Smooth muscle cell (in vitro differentiated cells): ENCODE data around the gene ANKS6. TPM values are rescaled to one million over a fixed set of nuclear protein-coding genes. Genes with fewer than 3 reads are reported as not detected.

Source experiments
- DNase-seq: peaks from one replicate; lab custom pipeline; 2025; ENCODE audit not compliant: unreplicated experiment; lab: John Stamatoyannopoulos, UW
- H2AFZ ChIP-seq: fragments of 200-600 bp; sonication (generic); 2 replicates; pipeline ENCODE4 v1.6.0; 2016; ENCODE audit warnings: antibody characterized with exemption, low read depth, mild to moderate bottlenecking
- H3F3A ChIP-seq: fragments of 200-600 bp; sonication (generic); 2 replicates; pipeline ENCODE4 v1.6.0; 2017; ENCODE audit warnings: antibody characterized with exemption, low read depth
- H3K27ac ChIP-seq: fragments of 200-600 bp; sonication (generic); 2 replicates; pipeline ENCODE4 v1.5.1; 2016; ENCODE audit warnings: low read depth, mild to moderate bottlenecking
- H3K27me3 ChIP-seq: fragments of 200-600 bp; sonication (generic); 2 replicates; pipeline ENCODE4 v1.6.1; 2016; ENCODE audit warnings: low read depth, mild to moderate bottlenecking
- H3K36me3 ChIP-seq: fragments of 200-600 bp; sonication (generic); 2 replicates; pipeline ENCODE4 v1.5.1; 2016; ENCODE audit warnings: low read depth
- H3K4me1 ChIP-seq: fragments of 200-600 bp; sonication (generic); 2 replicates; pipeline ENCODE4 v1.5.1; 2016; ENCODE audit warnings: low read depth
- H3K4me2 ChIP-seq: fragments of 200-600 bp; sonication (generic); 2 replicates; pipeline ENCODE4 v1.6.0; 2016; ENCODE audit warnings: mild to moderate bottlenecking
- H3K4me3 ChIP-seq: fragments of 200-600 bp; sonication (generic); 2 replicates; pipeline ENCODE4 v1.5.1; 2016; ENCODE audit warnings: mild to moderate bottlenecking
- H3K79me2 ChIP-seq: fragments of 200-600 bp; sonication (generic); 2 replicates; pipeline ENCODE4 v1.6.0; 2016; ENCODE audit warnings: low read depth, mild to moderate bottlenecking
- H3K9ac ChIP-seq: fragments of 200-600 bp; sonication (generic); 2 replicates; pipeline ENCODE4 v1.6.0; 2016; ENCODE audit warnings: low read depth
- H3K9me3 ChIP-seq: fragments of 200-600 bp; sonication (generic); replicated peaks from 2 replicates; pipeline ENCODE4 v1.5.1; 2016; ENCODE audit warnings: low read depth
- H4K20me1 ChIP-seq: fragments of 200-600 bp; sonication (generic); 2 replicates; pipeline ENCODE4 v1.6.0; 2016; ENCODE audit warnings: low read depth
- WGBS: methylation state at CpG from one replicate; pipeline ENCODE4 v1.1.7; 2016; ENCODE audit warnings: low lambda C conversion rate; 5-methylcytosine and 5-hydroxymethylcytosine counted together
- polyA plus RNA-seq: library from polyadenylated mRNA; unstranded; fragments of >200 nt; fragmentation: Nextera tagmentation; extraction: Ambion mirVana; gene quantifications from 2 replicates; pipeline ENCODE4 v1.2.1, GENCODE V29; 2016
- total RNA-seq: library from RNA; depleted of rRNA; stranded (reverse); fragments of >200 nt; gene quantifications from 2 replicates; pipeline ENCODE4 v1.2.3, GENCODE V29; 2014
- TF ChIP-seq, protein P1 (sequence below): fragments of 200-600 bp; sonication (generic); IDR thresholded peaks from 2 replicates; pipeline ENCODE4 v1.5.1; 2017; ENCODE audit warnings: borderline replicate concordance, mild to moderate bottlenecking, antibody characterized with exemption; ENCODE audit not compliant: insufficient read depth, poor library complexity, severe bottlenecking

Gene ANKS6
- total and polyA plus RNA-seq, 2 experiments from 2014 or later, result 10.5 to 13.6 TPM

DNA sequence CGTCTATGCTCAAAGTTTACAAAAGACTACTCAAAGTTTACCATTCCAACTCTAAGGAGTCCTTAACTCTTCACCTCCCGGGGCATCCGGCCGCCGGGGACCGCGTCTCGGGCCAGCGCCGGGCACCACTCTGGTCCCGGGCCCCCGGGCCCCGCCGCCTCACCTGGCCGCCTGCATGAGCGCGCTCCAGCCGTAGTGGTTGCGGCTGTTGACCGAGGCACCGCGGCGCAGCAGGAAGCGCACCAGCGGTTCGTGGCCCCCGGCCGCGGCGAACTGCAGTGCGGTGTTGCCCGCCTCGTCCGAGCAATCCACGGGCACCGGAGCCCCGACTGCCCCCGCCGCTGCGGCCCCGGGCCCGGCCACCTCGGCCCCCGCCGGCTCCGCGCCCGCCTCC lies 388 bp downstream of the ANKS6 start:
- Histone ChIP-seq H3K27me3 (no peaks in the 10 kb centered on the region), H4K20me1 (peaks cover 24% of the 10 kb centered on the region), H3K4me1 (peaks cover 14% of the 10 kb centered on the region), H3K36me3 (no peaks in the 10 kb centered on the region), H3K9me3 (no peaks in the 10 kb centered on the region), H3F3A (no peaks in the 10 kb centered on the region), H3K79me2 (peaks cover 7% of the 10 kb centered on the region), H3K4me3 (peak overlapping the region; percentile 61), H3K4me2 (peak overlapping the region; percentile 84), H3K9ac (peak overlapping the region; percentile 11), H3K27ac (no peak overlapping the region), H2AFZ (peak overlapping the region; percentile 53)
- TF ChIP-seq, protein P1, sequence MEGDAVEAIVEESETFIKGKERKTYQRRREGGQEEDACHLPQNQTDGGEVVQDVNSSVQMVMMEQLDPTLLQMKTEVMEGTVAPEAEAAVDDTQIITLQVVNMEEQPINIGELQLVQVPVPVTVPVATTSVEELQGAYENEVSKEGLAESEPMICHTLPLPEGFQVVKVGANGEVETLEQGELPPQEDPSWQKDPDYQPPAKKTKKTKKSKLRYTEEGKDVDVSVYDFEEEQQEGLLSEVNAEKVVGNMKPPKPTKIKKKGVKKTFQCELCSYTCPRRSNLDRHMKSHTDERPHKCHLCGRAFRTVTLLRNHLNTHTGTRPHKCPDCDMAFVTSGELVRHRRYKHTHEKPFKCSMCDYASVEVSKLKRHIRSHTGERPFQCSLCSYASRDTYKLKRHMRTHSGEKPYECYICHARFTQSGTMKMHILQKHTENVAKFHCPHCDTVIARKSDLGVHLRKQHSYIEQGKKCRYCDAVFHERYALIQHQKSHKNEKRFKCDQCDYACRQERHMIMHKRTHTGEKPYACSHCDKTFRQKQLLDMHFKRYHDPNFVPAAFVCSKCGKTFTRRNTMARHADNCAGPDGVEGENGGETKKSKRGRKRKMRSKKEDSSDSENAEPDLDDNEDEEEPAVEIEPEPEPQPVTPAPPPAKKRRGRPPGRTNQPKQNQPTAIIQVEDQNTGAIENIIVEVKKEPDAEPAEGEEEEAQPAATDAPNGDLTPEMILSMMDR, result no peak
- no peak for DNase-seq
- 1% methylated on average over 32 of the region's 48 CpGs for WGBS

DNA sequence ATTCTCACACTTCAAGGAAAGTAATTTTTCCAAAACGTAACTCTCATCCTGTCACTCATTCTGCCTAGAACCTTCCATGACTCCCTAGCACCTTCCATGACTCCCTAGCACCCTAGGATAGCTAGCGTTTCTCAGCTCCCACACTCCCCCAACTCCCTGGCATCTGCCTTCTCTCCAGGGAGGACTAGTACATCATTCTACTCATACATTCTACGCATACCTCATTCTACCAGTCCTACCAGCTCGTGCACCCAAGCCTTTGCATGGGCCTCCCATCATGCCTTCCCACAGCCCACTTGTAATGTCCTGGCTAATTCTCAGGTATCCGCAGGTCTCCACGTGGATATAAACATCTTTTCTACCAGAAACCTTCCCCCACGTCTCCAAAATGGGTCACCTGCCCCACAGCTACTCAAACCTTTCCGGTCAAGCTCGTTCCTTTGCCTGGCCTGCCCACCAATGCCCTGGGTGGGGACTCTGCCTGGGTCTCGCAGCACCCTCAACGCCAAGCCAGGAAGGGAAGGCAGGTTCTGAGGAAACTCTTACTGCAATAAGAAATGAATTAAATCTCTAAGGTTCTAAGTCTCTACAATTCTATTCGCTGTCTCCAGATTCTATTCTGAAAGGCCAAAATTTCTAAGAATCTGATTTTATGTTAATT lies 930 bp downstream of the ANKS6 start:
- Histone ChIP-seq H3K4me3 (peak overlapping the region; percentile 61), H3K4me1 (peaks cover 14% of the 10 kb centered on the region), H3F3A (no peaks in the 10 kb centered on the region), H3K27ac (no peak overlapping the region), H4K20me1 (peaks cover 29% of the 10 kb centered on the region), H3K36me3 (no peaks in the 10 kb centered on the region), H3K9ac (peak overlapping the region; percentile 11), H3K27me3 (no peaks in the 10 kb centered on the region), H3K4me2 (peak overlapping the region; percentile 84), H3K9me3 (no peaks in the 10 kb centered on the region), H3K79me2 (peaks cover 7% of the 10 kb centered on the region), H2AFZ (peak overlapping the region; percentile 53)
- TF ChIP-seq, protein P1, result no peak
- WGBS, result 49% methylated on average over 12 of the region's 12 CpGs
- no peak for DNase-seq

DNA sequence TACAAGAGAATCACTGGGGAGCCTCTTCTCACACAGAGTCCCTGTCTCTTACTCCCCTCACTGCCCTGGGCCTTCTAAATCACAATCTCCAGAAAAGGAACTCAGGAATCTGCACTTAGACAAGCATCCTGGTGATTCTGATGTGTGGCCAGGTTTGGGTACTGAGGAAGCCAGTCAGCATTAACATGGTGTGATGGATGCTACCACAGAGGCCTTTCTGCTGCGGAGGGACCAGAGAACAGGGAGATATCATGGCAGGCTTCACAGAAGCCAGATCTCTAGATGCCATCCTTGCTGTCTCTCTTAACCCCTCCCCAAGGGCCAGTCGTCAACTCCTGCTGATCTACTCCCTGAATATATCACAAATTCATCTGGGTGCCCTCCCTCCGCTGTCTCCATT lies 1.6 kb downstream of the ANKS6 start:
- Histone ChIP-seq H3K79me2 (peaks cover 7% of the 10 kb centered on the region), H3K4me3 (no peak overlapping the region), H2AFZ (no peak overlapping the region), H4K20me1 (peaks cover 34% of the 10 kb centered on the region), H3F3A (no peaks in the 10 kb centered on the region), H3K27me3 (no peaks in the 10 kb centered on the region), H3K4me2 (peak overlapping the region; percentile 84), H3K4me1 (peaks cover 14% of the 10 kb centered on the region), H3K9me3 (no peaks in the 10 kb centered on the region), H3K27ac (no peak overlapping the region), H3K36me3 (no peaks in the 10 kb centered on the region), H3K9ac (no peak overlapping the region)
- no peak for DNase-seq
- TF ChIP-seq, protein P1, result no peak
- 90% methylated on average over 3 of the region's 3 CpGs for WGBS

DNA sequence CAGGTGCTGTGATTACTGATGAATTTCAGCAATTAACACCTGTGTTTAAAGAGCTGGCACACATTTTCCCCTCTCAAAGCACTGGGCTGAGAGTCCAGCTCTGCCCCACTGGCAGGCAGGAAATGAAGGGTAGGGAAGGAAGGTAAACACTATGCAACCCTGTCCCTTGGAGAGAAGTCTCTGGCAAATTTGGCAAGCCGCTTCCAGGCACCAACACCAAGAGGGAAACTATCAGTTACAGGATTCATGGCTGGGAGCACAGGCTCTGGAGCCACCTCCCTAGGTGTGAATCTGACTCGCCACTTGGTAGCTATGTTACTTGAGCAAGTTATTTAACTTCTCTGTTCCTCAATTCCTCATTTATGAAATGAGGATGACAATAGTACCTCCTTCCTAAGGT lies 3.3 kb downstream of the ANKS6 start:
- H3K4me2 ChIP-seq, result no peak overlapping the region
- no peaks in the 10 kb centered on the region for H3F3A ChIP-seq
- peaks cover 7% of the 10 kb centered on the region for H3K79me2 ChIP-seq
- TF ChIP-seq, protein P1, result no peak
- no peak overlapping the region for H2AFZ ChIP-seq
- H3K9me3 ChIP-seq, result no peaks in the 10 kb centered on the region
- no peaks in the 10 kb centered on the region for H3K36me3 ChIP-seq
- H3K27me3 ChIP-seq, result no peaks in the 10 kb centered on the region
- peaks cover 34% of the 10 kb centered on the region for H4K20me1 ChIP-seq
- no peak overlapping the region for H3K9ac ChIP-seq
- no peak overlapping the region for H3K4me3 ChIP-seq
- WGBS, result 95% methylated on average over 2 of the region's 2 CpGs
- no peak for DNase-seq
- H3K27ac ChIP-seq, result no peak overlapping the region
- H3K4me1 ChIP-seq, result peaks cover 14% of the 10 kb centered on the region
